GM20431 (cell line): ENCODE results near the gene DPYD.

Experiments used
- in situ Hi-C: fragments of 300-500 bp; cut with MseI, MboI; formaldehyde crosslinking; loops from one replicate; pipeline ENCODE4 v1.15.0; 2020; ENCODE audit warnings: low sequenced_read_pairs; ENCODE audit not compliant: unreplicated experiment

The DPYD gene

DNA sequence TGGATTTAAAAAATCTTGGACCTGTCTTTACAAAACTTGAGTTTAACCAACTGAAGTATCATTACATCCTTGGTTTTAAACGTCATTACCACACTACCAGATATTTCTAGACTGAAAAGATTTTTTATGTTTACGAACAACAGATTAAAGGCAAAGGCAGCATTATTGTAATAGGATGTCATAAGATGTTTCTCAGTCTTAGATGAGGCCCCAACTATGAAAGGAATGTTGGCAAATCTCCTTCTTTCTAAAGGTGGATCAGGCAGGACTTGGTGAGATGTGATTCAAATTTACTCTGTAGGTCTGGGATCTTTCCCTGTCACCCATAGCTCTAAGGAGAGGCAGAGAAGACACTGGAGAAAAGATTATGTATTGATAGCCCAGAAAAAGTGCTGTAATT is 781.3 kb downstream of the DPYD start:
- in situ Hi-C loops, result no loop called here

- in situ Hi-C loops, result no loop called here
Measured at GRCh38 chr1:97138515-97139032, 782.3 kb downstream of the DPYD start.

- in situ Hi-C loops, result no loop called here
Measured at GRCh38 chr1:97137862-97138514, 782.8 kb downstream of the DPYD start.

GRCh38 chr1:97136996-97137395 is 783.8 kb downstream of the DPYD start:
- in situ Hi-C loops, result no loop called here

DNA sequence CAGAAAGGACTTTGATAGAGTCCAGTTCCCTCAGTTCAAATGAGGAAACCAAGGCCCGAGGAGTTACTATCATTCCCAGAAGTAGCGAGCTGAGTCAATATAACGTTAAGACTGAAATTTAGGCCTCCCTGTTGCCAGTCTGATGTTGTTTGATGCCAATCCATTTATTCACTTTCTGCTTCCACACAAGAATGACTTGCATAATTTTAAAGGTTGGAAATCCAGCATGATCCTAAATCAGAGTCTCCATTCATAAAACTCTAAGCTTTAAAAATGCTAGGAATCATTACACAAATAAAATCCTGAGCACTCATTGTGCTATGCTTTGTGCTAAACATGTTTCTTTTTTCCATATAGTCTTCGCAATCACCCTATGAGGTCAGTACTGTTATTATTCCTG is 784.9 kb downstream of the DPYD start:
- in situ Hi-C loops, result no loop called here

GRCh38 chr1:97128426-97128825 is 792.4 kb downstream of the DPYD start:
- in situ Hi-C loops, result no loop called here

DNA sequence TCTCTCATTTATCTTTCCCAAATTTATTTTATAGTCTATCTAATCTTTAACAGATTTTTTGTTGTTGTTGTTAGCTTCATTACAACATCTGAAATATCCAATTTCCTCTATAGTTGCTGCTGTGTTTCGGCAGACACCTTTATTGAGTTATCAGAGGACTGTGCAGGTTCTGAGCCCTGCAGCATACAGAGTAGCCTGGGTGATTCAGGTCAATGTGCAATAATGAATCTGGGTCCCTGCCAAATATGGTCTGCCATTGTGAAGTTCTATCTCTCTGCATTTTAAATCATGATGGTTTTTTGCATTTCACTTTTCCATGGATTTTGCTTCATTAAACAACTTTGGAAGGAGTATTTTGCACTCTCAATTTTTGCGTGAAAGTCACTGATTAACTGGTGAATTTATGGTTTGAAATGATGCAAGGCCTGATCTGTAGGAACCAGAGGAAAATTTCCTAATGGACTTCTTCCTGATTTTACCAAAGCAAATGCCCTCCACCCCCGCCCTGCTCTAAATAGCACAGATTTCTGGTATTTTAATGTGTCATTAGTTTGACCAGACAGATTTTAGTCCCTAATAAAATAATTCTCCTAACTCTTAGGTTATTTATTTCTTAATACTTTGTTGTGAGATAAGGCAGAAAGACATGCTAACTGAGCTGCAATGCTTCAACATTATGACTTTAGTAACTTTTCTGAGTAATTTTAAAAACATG is 797.0 kb downstream of the DPYD start:
- in situ Hi-C loops, result no loop called here

DNA sequence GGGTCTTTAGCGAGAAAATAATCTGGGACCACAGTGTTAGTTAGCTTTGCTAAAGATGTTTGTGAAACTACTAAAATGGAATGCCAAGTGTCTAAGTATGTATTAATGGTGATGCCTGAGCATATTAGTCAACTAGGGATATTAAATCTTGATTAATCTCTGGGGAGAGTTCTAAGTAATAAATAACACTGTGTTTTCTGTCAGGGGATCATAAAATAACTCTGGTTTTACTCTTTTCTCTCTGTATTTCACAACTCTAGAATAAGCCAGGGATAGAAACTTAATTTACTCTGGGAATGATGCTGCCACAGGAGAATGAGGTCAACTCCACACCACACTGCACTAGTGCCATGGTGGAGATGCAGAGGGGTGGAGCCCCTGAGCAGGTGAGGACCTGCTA is 800.0 kb downstream of the DPYD start:
- in situ Hi-C loops, result no loop called here

GRCh38 chr1:97119260-97120158 is 801.3 kb downstream of the DPYD start:
- in situ Hi-C loops, result no loop called here

DNA sequence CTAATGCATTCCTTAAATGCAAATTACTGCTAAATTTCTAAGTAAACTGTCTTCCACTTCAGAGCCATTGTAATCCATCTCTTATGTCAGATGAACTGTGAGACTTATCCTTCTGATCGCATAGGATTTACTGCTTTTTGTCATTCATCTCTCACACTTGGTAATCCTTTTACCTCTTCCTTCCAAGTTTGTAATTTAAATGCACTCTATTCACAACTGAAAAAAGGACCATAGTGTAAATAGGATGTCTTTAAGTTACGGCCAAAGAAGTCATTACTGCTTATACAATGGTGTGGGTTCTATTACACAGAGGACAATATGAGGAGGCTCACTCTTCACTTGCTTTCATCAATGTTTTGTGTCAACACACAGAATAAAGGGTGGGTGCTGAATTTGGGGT is 806.0 kb downstream of the DPYD start:
- in situ Hi-C loops, result no loop called here

DNA sequence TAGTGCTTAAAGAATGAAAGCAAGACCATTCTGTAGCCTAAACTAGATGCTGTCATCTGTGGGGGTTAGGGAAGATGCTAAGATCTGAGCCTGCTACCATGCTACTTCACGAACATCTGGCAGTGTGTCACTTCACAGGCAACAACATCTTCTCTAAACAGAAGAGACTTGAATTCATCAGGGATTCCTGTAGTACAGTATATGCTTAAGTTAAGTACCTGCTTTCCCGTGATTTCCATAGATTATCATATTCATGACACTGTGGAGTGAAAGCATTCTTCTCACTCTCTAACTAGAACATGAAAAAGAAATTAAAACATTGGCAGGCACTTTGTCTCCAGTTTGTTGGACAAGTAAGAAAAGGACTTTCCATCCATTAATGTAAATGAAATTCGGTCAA is 808.4 kb downstream of the DPYD start:
- in situ Hi-C loops, result no loop called here

DNA sequence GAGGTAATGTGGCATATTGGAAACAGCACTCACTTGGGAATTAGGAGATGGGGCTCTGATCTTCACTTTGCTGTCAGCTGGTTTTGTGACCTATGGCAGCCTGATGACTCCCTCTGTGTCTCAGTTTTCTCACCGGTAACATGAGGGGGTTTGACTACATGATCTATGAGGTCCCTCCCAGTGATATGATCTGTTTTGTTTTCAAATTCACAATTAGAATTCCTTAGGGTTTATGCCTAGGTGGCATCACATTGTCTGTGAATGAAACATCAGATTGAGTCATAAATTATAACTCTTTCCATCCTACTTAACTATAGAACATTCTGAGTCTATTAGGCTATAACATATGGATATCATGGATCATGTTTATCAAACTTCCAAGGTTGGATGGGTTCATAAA is 812.7 kb downstream of the DPYD start:
- in situ Hi-C loops, result no loop called here

DNA sequence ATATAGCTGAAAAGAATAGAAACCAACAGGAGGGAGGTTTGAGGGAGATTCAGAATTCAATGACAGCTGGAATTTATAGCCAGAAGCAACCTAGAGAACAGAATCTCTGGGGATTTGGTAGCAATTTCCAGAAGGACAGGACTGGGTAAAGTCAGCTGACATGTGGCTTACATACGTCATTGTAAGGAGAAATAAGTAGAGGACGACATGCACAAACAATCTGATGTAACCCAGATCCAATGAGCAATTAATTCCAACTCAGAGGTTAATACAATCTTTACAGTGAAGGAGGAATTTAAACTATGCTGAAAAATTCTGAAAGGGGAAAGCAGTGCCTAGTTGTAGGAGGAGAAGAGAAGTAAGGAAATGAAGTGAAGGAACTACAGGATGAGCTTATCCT is 815.3 kb downstream of the DPYD start:
- in situ Hi-C loops, result no loop called here

- in situ Hi-C loops, result no loop called here
Measured at GRCh38 chr1:97101509-97101908, 819.3 kb downstream of the DPYD start.

DNA sequence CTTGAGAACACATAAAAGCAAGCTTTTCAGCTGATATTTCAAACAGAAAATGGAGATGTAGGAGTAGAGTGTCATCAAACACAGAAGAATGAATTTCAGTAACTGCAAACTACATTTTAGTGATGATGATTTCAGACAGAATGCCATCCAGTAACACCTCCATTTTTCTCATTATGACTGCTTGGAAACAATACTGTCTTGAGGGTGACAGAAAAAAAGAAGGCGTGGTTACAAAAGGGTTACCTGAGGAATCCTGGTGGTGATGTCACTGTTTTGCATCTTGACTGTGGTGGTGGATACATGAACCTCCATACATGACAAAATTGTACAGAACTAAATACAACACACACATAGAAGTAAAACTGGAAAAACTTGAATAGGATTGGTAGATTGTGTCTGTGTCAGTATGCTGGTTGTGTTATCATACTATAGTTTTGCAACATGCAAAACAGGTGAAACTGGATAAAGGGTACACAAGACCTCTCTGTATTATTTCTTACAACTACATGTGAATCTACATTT is 823.4 kb downstream of the DPYD start:
- in situ Hi-C loops, result no loop called here

- in situ Hi-C loops, result no loop called here
Measured at GRCh38 chr1:97095764-97096163, 825.1 kb downstream of the DPYD start.

DNA sequence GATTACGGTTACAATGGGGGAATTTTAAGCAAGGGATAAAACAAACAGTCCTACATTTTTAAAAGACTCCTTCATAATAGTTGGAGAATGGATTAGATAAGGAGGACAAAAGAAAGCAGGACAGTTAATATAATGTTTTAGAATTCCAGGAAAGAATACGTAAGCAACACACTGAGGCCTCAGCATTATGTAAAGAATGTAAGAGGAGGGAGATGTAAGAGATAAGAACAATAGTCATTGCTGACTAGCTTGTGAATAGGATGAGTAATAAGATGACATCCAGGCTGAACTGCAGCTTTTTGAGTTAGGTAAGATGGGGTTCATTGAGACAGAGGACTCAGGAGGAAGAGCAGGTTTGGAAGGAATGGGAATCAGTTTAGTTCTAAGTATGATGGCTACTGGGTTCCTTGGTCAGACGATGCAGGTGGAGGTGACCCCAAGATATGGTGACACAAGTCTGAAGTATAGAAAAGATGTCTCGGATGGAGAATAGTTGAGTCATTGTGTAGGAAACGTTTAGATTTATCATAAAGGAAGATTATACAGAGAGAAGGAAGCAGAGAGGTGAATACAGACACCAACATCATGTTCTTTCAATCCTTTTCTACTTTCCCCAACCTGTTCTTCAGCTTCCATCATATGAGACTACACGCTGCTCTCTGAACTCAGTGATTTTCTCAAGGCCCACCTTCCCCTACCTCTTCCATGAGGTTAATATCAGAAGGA is 826.4 kb downstream of the DPYD start:
- in situ Hi-C loops, result no loop called here

DNA sequence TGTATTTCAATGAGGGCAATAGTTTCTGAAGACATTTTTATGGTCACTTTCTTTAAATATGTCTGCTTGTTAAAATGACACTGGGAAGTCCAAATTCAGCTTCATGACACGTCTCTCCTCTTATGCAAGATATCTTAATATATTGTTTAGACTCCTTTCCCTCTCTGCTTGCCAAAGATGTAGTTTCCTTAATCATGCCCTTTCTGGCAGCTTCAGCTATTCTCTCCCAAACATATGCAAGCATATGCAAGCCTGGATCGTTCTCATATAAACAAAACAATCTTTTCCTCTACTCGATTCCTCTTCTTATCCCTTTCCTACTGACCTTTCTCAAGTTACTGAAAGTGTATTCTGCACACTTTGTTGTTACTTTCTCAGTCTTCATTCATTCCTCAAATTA is 827.1 kb downstream of the DPYD start:
- in situ Hi-C loops, result no loop called here

DNA sequence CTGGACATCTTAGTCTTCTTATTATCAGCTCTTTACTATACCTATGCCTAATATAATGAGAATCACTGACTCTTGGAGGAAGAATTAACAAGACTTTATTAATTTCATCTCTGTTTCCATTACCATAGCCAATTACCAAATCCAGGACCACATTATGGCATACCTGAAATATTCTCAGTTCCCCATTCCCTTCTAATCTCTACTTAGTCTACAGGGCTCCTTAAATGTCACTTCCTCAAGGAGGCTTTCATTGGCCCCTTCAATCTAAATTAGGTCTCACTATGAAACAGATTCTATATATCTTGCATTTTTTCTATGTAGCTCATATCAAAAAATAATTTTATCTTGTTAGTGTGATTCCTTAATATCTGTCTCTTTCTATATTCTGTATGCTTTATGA is 828.0 kb downstream of the DPYD start:
- in situ Hi-C loops, result no loop called here

DNA sequence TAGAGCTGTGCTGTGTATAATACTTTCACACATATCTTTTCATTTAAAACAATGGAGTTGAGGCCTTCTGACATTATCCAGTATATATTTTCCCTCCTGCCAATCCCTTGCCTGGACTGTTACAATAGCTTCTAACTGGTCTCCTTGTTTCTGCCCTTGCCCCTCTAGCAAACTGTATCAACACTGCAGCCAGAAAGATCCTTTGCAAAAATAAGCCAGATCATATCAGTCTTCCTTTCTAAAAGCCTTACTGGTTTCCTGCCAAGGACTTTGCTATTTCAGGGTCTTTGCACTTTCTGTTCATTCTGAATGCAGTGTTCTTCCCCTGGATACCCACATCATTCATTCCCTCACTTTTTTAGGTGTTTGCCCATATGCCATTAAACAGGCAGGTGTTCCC is 829.2 kb downstream of the DPYD start:
- in situ Hi-C loops, result no loop called here
